GM12891 (cell line): ENCODE results near the gene ZC3H13.

ENCODE experiments used
- POLR2A ChIP-seq: IDR thresholded peaks from 2 replicates; pipeline ENCODE4 v1.6.1; 2011; ENCODE audit warnings: low read depth, low read length, control low read depth
- POLR2AphosphoS5 ChIP-seq: IDR thresholded peaks from 2 replicates; pipeline ENCODE4 v1.6.1; 2011; ENCODE audit warnings: low read depth, low read length, control low read depth
- SPI1 ChIP-seq: IDR thresholded peaks from 2 replicates; pipeline ENCODE4 v1.6.1; 2011; ENCODE audit warnings: low read depth, low read length, control low read depth
- TAF1 ChIP-seq: IDR thresholded peaks from 2 replicates; pipeline ENCODE4 v1.6.1; 2011; ENCODE audit warnings: low read depth, low read length, control low read depth

- TF ChIP-seq POLR2A (no peak), POLR2AphosphoS5 (no peak), TAF1 (no peak), SPI1 (no peak)
Measured at GRCh38 chr13:46015366-46015765, 37.2 kb downstream of the ZC3H13 start.
